HL-60 (cell line): ENCODE results near the gene NTN3.

Experiments used
- DNase-seq, 2 experiments: peaks; one replicate each; pipeline ENCODE4 v3.0.0-alpha.2; 2010 to 2020; ENCODE audit warnings: low read depth in 1 of 2, low spot score in 1 of 2
- H3K27ac ChIP-seq: fragments of 250-450 bp; sonication (Bioruptor Pico); replicated peaks from 2 replicates; pipeline ENCODE4 v1.5.1; 2020; ENCODE audit warnings: mild to moderate bottlenecking, moderate library complexity
- H3K27me3 ChIP-seq: fragments of 250-450 bp; sonication (Bioruptor Pico); 2 replicates; pipeline ENCODE4 v1.5.1; 2021; ENCODE audit warnings: mild to moderate bottlenecking, moderate library complexity; ENCODE audit not compliant: insufficient read depth, poor library complexity, severe bottlenecking
- H3K4me3 ChIP-seq: replicated peaks from 2 replicates; pipeline ENCODE4 v1.5.1; 2011; ENCODE audit warnings: mild to moderate bottlenecking, control low read depth, low read length; ENCODE audit not compliant: insufficient read depth
- GABPA ChIP-seq: IDR thresholded peaks from 2 replicates; pipeline ENCODE4 v1.6.1; 2012; ENCODE audit warnings: low read depth
- POLR2AphosphoS5 ChIP-seq: IDR thresholded peaks from 2 replicates; pipeline ENCODE4 v1.6.1; 2012; ENCODE audit warnings: low read depth
- SPI1 ChIP-seq: IDR thresholded peaks from 2 replicates; pipeline ENCODE4 v1.6.1; 2012; ENCODE audit warnings: low read depth, mild to moderate bottlenecking, borderline replicate concordance
- TF ChIP-seq, protein P1 (sequence below): IDR thresholded peaks from one replicate; pipeline ENCODE4 v1.5.1; 2011; ENCODE audit warnings: low read length, control low read depth, inconsistent platforms; ENCODE audit not compliant: insufficient read depth
- TF ChIP-seq, protein P2 (sequence below): IDR thresholded peaks from 2 replicates; pipeline ENCODE4 v1.6.1; 2012; ENCODE audit warnings: low read depth; ENCODE audit not compliant: insufficient replicate concordance

The NTN3 gene

DNA sequence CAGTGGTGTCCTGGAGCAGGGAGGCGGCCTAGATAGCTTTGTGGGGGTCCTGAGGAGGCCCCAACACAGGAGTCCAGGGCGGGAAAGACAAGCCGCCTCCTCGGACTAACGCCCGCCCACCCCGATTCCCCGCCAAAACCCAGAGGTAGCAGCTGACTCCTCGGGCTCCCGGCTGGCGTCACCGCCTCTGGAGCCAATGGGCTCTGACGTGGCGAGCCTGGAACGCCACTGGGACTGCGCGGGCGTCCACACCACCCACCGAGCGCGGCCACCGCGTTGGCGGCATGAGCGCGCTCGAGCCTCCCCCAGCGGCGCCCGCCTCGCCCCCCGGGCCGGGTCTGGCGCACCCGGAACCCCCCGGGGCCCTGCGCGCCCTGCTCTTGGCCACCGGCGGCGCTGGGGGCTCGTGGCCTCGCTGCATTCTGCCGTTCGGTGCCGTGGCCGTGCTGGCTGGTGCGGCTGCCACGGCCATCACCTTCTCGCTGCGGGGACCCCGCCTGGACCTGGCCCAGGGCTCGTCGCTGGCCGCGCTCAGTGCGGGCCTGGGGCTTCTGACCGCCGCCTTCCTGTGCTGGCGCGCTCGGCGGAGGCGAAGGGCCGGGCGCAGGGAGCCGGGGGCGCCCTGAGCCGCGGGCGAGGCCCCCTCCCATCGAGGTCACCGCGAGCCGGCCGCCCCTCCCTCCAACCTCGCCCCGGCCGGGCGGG, 3.4 kb upstream of the NTN3 start:
- Histone ChIP-seq H3K4me3 (peak overlapping the region; percentile 0; the same call in 1 of the 2 replicates), H3K27me3 (peaks cover 27% of the 10 kb centered on the region), H3K27ac (no peak overlapping the region)
- no peak for DNase-seq
- TF ChIP-seq, protein P1, sequence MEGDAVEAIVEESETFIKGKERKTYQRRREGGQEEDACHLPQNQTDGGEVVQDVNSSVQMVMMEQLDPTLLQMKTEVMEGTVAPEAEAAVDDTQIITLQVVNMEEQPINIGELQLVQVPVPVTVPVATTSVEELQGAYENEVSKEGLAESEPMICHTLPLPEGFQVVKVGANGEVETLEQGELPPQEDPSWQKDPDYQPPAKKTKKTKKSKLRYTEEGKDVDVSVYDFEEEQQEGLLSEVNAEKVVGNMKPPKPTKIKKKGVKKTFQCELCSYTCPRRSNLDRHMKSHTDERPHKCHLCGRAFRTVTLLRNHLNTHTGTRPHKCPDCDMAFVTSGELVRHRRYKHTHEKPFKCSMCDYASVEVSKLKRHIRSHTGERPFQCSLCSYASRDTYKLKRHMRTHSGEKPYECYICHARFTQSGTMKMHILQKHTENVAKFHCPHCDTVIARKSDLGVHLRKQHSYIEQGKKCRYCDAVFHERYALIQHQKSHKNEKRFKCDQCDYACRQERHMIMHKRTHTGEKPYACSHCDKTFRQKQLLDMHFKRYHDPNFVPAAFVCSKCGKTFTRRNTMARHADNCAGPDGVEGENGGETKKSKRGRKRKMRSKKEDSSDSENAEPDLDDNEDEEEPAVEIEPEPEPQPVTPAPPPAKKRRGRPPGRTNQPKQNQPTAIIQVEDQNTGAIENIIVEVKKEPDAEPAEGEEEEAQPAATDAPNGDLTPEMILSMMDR, result no peak

DNA sequence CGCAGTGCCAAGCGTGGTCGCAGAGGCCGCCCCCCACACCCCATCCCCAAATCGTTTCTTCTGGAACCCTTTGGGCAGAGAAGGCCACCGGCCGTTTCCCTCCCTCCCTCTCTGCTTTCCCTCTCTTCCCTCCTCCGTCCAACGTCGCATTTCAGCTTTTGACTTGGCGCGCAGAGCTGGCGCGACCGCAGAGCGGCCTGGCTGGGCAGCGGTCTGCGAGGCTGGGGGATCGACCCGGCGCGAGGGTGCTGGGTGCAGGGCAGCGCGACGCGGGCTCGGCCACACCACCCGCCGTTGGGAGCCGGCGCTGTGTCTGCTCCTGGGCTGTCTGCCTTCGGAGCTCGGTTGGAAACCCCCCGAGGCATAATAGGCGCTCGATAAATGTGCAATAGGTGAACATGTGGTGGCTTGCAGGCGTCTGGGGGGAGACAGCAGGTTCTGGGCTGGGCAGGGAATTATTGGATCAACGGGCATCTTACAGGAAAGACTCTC, 2.8 kb upstream of the NTN3 start:
- no peak for TF ChIP-seq GABPA
- TF ChIP-seq, protein P2, sequence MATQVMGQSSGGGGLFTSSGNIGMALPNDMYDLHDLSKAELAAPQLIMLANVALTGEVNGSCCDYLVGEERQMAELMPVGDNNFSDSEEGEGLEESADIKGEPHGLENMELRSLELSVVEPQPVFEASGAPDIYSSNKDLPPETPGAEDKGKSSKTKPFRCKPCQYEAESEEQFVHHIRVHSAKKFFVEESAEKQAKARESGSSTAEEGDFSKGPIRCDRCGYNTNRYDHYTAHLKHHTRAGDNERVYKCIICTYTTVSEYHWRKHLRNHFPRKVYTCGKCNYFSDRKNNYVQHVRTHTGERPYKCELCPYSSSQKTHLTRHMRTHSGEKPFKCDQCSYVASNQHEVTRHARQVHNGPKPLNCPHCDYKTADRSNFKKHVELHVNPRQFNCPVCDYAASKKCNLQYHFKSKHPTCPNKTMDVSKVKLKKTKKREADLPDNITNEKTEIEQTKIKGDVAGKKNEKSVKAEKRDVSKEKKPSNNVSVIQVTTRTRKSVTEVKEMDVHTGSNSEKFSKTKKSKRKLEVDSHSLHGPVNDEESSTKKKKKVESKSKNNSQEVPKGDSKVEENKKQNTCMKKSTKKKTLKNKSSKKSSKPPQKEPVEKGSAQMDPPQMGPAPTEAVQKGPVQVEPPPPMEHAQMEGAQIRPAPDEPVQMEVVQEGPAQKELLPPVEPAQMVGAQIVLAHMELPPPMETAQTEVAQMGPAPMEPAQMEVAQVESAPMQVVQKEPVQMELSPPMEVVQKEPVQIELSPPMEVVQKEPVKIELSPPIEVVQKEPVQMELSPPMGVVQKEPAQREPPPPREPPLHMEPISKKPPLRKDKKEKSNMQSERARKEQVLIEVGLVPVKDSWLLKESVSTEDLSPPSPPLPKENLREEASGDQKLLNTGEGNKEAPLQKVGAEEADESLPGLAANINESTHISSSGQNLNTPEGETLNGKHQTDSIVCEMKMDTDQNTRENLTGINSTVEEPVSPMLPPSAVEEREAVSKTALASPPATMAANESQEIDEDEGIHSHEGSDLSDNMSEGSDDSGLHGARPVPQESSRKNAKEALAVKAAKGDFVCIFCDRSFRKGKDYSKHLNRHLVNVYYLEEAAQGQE, result no peak
- TF ChIP-seq, protein P1, result no peak
- no peak for TF ChIP-seq POLR2AphosphoS5
- TF ChIP-seq SPI1, result no peak
- DNase-seq, result no peak
- H3K27me3 ChIP-seq, result peaks cover 27% of the 10 kb centered on the region
- H3K27ac ChIP-seq, result no peak overlapping the region
- H3K4me3 ChIP-seq, result peak overlapping the region; percentile 0; the same call in 1 of the 2 replicates

DNA sequence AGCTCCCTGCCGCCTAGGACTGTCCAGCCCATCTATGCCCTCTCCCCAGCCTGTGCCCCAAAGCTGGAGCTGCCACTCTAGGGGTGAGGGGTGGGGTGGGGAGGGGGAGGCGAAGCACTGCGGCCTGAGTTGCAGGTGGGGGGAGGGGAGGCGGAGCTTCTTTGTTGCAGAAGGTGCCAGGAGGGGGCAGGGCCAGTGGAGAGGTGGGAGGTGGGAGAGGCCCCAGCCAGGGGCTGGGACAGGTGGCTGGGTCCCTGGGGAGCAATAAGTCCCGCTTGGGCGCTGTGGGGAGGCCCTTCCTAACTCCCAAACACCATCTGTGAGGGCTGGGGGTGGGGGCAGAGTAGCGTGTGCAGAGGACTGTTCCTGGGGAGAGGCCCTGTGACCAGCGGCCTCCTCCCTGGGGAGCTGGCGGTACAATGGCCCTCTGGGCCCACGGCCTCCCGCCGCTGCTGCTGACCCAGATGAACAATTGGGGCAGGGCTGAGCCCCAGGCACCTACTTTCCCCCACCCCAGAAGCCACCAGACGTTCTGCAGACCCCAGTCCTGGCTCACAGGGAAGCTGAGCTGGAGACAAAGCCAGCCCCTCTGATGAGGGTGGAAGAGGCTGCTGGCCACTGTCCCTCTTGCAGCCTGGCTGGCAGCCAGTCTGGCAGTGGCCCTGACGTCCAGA, 2.2 kb upstream of the NTN3 start:
- DNase-seq, result peak in 1 of 2 experiments; percentile 28
- no peak for TF ChIP-seq GABPA
- no peak for TF ChIP-seq SPI1
- TF ChIP-seq, protein P2, result no peak
- TF ChIP-seq POLR2AphosphoS5, result no peak
- TF ChIP-seq, protein P1, result no peak
- Histone ChIP-seq H3K4me3 (no peak overlapping the region), H3K27me3 (peaks cover 27% of the 10 kb centered on the region), H3K27ac (no peak overlapping the region)
